HG03196 (cell line): ENCODE data around the gene BTNL9.
"Not testable (repeated sequence)": the region's sequence is repeated elsewhere in the genome, so short reads cannot be mapped to it uniquely, and the experiment has no call there.

Source experiments
- ATAC-seq: cut with Tn5 transposase; IDR thresholded peaks from one replicate; pipeline ENCODE4 v1.9.1; 2021; ENCODE audit not compliant: unreplicated experiment

The BTNL9 gene

GRCh38 chr5:181059297-181060230 lies 19.5 kb downstream of the BTNL9 start:
- no peak for ATAC-seq

DNA sequence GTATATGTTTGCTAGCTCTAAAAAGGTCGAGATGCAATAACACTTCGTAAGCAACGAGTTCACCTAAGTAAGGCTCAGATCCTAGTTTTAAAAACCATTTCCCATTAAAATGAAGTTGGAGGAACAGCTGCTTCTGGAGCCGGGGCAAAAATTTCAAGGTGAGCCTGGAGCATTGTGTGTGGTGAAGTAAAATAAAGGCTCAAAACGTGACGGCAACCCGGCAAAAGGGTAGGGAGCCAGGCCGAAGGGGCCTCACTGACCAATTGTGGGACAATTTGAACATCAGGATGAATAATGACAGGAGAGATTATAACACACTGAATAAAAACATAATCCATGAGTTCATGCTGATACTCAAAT lies 20.1 kb downstream of the BTNL9 start:
- no peak for ATAC-seq

GRCh38 chr5:181060924-181061323 lies 20.9 kb downstream of the BTNL9 start:
- ATAC-seq = no peak

DNA sequence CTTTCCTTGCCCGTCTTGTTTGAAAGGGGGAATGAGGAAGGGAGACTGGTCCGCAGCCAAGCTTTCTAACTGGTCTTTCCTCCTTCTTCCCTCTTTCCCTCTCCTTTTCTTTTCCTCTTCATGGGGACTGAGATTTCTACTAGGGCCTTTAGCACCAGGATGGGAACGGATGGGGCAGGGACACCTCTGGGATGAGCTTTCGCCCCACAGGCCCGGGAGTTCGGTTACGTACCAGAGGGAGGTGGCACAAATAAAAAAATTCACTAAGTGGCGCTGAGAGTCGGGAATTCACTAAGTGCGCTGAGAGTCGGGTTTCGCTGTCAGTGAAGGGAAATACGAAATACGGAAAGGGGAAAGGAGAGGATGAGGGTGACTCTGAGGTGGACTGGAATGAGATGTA lies 21.6 kb downstream of the BTNL9 start:
- ATAC-seq = no peak

DNA sequence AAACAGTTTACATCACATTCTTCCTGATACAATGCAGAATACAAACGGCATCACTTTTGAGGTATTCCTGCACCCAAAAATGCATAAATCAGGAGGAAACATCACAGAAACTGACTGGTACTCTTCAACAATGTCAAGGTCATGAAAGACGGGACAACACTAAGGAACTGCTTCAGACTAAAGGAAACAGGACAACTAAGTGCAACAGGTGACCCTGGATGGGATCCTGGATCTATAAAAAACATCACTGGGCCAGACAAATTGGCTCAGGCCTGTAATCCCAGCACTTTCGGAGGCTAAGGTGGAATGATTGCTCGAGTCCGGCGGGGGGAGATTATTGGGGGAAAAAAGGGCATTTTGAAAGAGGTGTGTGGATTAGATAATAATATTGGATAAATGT lies 22.6 kb downstream of the BTNL9 start:
- no peak for ATAC-seq

DNA sequence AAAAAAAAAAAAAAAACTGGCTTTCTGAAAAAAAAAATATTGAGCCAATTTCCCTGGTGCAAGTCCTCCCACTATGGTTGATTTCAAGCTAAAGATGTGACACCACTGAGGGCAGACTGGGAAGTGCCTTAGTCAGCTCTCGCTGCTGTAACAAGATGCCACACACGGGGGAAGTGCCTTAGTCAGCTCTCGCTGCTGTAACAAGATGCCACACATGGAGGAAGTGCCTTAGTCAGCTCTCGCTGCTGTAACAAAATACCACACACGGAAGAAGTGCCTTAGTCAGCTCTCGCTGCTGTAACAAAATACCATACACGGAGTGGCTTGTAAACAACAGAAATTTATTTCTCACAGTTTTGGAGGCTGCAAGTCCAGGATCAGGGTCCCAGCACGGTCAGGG lies 23.4 kb downstream of the BTNL9 start:
- no peak for ATAC-seq

DNA sequence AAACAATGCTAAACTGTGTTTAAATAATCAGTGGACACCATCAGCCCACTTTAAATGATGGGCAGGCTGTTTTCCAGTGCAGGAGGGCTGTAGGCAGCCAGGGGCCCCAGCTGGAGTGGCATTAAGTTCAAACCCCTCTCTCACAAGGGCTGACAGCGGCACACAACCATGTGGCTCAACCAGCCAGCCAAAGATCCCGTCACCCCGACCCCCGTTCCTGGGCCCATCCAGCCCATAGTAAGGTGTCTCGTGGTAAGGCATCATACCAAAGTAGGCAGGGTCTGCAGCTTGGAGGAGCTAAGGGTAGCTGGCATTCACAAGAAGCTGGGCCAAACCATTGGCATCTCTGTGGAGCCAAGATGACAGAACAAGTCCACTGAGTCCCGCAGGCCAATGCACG lies 24.9 kb downstream of the BTNL9 start:
- no peak for ATAC-seq

DNA sequence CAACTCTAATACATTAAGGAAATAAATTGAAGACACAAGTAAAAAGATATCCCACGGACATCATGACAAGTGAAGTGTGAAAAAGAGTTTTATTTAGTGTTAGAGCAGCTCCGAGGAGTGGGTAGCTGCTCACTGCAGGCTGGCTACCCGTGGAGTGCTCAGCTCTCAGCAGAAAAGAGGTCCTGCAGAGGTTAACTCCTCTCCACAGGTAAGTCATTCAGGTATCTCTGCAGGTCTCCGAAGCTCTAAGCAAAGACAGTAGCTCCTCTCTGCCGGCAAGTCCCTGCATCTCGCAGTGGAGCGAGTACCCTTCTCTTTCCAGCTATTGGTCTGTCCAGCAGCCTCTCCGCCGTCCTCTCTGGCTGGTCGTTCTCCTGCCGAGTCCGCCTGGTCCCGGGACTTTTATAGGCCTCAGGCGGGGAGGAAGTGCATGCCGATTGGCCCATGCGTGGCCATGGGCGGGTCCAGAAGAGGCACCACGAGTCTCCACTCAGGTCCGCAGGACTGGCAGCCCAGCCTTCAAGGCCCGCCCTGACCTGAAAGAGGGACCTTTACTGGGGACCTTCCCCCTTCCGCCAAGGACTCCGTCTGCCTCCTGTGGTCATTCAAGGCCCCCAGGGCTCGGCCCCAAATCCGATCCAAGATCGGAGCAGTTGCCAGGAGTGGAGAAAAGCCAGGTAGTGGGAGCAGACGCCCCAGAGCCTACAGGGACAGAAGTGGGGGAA lies 29.9 kb downstream of the BTNL9 start:
- ATAC-seq = no peak

GRCh38 chr5:181070523-181070922 lies 30.5 kb downstream of the BTNL9 start:
- ATAC-seq = no peak

DNA sequence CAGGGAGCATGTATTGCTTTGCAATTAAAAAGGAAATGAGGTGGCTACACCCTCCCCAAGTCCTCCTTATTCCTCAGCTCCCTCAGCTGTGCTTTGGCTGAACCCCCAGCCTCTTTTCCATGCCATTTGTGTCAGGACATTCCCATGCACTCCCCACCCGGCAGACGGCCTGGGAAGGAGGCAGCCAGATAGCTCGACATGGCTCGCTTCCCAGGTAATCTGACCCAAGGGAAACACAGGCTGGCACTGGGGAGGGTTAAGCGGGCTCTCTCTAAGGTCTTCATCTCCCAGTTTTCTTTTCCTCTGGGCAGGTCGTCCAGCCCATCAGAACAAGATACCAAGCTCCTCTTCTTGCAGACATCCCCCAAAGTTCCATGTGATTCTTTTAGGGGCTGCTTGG lies 31.2 kb downstream of the BTNL9 start:
- no peak for ATAC-seq

DNA sequence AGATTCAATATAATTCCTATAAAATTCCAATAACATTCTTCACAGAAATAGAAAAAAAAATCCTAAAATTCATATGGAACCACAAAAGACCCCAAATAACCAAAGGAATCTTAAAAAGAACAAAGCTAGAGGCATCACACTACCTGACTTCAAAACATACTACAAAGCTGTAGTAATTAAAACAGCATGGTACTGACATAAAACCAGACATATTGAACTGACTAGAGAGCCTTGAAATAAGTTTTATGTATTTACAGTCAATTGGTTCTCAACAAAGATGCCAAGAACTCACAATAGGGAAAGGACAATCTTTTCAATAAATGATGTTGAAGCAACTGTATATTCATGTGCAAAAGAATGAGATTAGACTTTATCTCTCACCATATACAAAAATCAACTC lies 36.9 kb downstream of the BTNL9 start:
- no peak for ATAC-seq

GRCh38 chr5:181081989-181082388 lies 41.9 kb downstream of the BTNL9 start:
- ATAC-seq = no peak

DNA sequence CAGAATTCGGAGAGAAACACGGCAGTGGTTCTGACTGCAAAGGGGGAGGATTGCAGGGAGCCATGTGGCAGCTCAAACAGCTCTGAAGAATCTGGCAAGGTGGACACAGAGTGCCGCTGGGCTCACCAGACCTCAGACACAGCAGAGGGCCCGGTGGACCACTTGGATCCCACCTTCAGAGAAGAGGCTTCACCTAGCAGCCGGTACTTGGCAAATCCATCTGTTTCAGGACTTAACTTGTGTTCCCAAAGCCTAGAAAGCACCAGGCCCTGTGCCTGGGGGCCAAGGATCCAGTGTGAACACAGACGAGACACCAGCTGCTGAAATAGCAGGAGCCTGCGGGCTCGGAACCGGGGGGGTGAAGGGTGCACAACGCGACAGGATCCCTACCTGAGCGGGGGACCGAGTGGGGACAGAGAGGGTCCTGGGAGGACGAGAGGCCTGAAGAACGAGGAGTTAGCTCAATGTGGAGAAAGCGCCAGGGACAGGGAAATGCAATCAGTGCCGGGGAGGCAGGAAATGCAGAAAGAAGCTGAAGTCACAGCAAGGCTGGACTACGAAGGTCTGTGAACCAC lies 44.6 kb downstream of the BTNL9 start:
- no peak for ATAC-seq

- ATAC-seq = no peak
Observed at GRCh38 chr5:181086026-181086883, 46.2 kb downstream of the BTNL9 start.

DNA sequence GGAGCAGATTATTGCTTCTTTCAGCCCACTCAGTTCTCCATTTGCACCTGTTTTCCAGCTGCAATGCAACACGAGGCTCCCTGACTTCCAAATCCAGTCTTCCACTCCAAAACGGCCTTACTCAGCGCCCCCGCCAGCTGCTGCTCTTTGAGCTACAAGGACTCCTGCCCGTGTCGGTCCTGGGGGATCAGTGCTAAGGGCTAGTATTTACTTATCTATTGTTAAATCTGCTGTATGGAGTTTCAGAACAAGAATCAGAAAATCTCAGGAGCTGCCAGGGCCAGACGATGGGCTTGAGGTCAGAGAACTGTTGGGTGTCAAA lies 46.8 kb downstream of the BTNL9 start:
- ATAC-seq = no peak

DNA sequence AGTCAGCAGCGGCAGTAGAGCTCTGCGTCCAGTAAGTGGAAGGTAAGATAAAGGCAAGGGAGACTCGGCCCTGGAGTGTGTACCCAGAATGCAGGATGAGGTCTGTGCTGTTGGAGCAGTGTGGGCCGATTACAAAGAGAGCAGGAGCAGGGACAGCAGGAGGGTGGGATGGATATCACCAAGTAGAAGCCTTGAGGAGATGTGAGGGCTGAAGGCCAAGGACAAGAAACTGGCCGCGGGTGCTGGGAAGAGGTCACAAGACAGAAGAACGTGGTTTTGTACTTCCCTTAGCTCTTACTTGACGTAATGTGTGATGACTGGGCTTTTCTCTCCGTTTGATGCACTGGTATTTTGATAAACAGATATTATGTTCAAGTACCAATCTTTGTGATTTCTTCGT lies 47.2 kb downstream of the BTNL9 start:
- ATAC-seq = no peak

DNA sequence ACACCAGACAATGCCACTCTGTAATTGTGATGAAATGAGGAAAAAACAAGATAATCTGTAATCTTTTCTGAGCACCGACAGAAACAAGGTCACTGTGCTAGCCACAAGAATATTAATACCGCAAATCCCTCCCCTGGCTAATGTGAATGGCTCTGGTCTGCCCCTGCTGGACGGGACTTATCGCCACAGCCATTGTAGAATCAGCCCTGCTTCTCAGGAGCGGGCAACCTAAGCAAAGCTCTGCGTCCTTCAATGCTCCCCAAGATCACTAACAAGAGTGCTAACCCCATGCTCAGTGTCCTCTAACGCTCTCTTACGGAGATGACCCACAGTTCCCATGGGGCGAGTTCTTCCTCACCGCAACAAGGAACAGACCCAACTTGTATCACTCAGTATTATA lies 48.2 kb downstream of the BTNL9 start:
- ATAC-seq = no peak

DNA sequence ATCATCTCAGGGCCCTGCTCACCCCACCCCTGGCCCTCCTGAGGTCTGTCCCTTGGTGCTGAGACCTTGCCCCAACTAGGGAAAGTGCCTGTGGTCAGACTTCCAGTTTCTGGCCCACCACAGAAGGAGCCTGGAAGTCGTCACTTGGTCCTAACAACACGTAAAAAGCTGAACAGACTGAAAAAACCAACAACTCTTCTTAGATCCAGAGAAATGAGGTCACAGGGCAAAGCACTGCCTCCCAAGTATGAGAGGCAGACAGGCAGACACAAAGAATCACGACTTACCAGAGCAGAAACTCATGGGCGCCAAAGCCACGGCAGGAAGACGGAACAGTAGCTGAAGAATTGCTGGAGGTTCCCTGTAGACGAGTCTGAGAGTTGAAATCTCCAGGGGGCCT lies 52.4 kb downstream of the BTNL9 start:
- ATAC-seq = no peak

GRCh38 chr5:181095162-181095561 lies 55.1 kb downstream of the BTNL9 start:
- ATAC-seq = not testable (repeated sequence)

GRCh38 chr5:181096721-181097382 lies 56.8 kb downstream of the BTNL9 start:
- ATAC-seq = not testable (repeated sequence)

DNA sequence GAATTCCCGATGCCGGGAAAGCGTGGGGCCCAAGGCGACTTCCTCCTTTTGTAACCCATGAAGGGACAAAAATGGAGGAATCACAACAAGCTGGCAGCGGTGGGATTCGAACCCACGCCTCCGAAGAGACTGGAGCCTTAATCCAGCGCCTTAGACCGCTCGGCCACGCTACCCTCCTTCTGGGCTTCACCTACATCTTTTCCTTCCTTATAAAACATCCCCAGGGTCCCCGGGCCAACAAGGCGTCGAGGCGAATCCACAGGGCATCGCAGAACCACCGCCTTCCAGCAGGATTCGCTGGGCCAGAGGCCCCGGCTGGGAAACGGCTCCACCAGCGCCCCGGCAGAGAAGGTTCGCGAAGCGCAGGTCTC lies 57.3 kb downstream of the BTNL9 start:
- ATAC-seq = not testable (repeated sequence)
